Trophoblast cell (in vitro differentiated cells and primary cell): ENCODE data around the gene QRFP.

Experiments
- DNase-seq, 2 donors: peaks; one replicate each; pipeline ENCODE4 v3.0.0-alpha.2; 2016
- H2AFZ ChIP-seq: 2 replicates; pipeline ENCODE4 v1.6.1; 2013; ENCODE audit warnings: low read length, moderate library complexity, mild to moderate bottlenecking; ENCODE audit not compliant: insufficient read depth, poor library complexity
- H2AK5ac ChIP-seq: 2 replicates; pipeline ENCODE4 v1.6.1; 2013; ENCODE audit warnings: mild to moderate bottlenecking, low read length
- H2BK120ac ChIP-seq: 2 replicates; pipeline ENCODE4 v1.6.1; 2013; ENCODE audit warnings: low read length, mild to moderate bottlenecking, moderate library complexity; ENCODE audit not compliant: insufficient read depth, poor library complexity
- H2BK12ac ChIP-seq: 2 replicates; pipeline ENCODE4 v1.6.1; 2013; ENCODE audit warnings: mild to moderate bottlenecking, low read length, moderate library complexity
- H2BK5ac ChIP-seq: 2 replicates; pipeline ENCODE4 v1.6.1; 2013; ENCODE audit warnings: low read length, low read depth, moderate library complexity, mild to moderate bottlenecking; ENCODE audit not compliant: poor library complexity
- H3K14ac ChIP-seq: 2 replicates; pipeline ENCODE4 v1.6.1; 2013; ENCODE audit warnings: mild to moderate bottlenecking, low read length
- H3K18ac ChIP-seq: 2 replicates; pipeline ENCODE4 v1.6.1; 2013; ENCODE audit warnings: mild to moderate bottlenecking, low read length
- H3K23ac ChIP-seq: 2 replicates; pipeline ENCODE4 v1.6.1; 2013; ENCODE audit warnings: low read length
- H3K27ac ChIP-seq: 2 replicates; pipeline ENCODE4 v1.5.1; 2013; ENCODE audit warnings: low read depth, mild to moderate bottlenecking, inconsistent platforms, low read length, moderate library complexity
- H3K27me3 ChIP-seq: 2 replicates; pipeline ENCODE4 v1.6.1; 2013; ENCODE audit warnings: inconsistent platforms, mild to moderate bottlenecking, low read length, moderate library complexity; ENCODE audit not compliant: insufficient read depth
- H3K36me3 ChIP-seq, 2 experiments: 1 replicate in 1 of 2; 2 replicates in 1 of 2; pipeline ENCODE4 v1.6.1; 2013; ENCODE audit warnings: low read length in 2 of 2, mild to moderate bottlenecking in 2 of 2, moderate library complexity in 1 of 2; ENCODE audit not compliant: insufficient read depth in 2 of 2, control insufficient read depth in 1 of 2
- H3K4ac ChIP-seq: 2 replicates; pipeline ENCODE4 v1.6.1; 2013; ENCODE audit warnings: low read depth, mild to moderate bottlenecking, low read length, moderate library complexity
- H3K4me1 ChIP-seq, 2 experiments: 1 replicate in 1 of 2; 2 replicates in 1 of 2; pipeline ENCODE4 v1.6.1; 2013; ENCODE audit warnings: low read length in 2 of 2, mild to moderate bottlenecking in 2 of 2, moderate library complexity in 1 of 2; ENCODE audit not compliant: insufficient read depth in 2 of 2, control insufficient read depth in 1 of 2
- H3K4me2 ChIP-seq: 2 replicates; pipeline ENCODE4 v1.6.1; 2013; ENCODE audit warnings: inconsistent platforms, mild to moderate bottlenecking, low read length, moderate library complexity
- H3K4me3 ChIP-seq: 2 replicates; pipeline ENCODE4 v1.5.1; 2013; ENCODE audit warnings: mild to moderate bottlenecking, low read depth, low read length, inconsistent platforms
- H3K79me1 ChIP-seq: one replicate; pipeline ENCODE4 v1.6.1; 2013; ENCODE audit warnings: low read length
- H3K79me2 ChIP-seq: 2 replicates; pipeline ENCODE4 v1.6.1; 2013; ENCODE audit warnings: low read length, mild to moderate bottlenecking; ENCODE audit not compliant: control insufficient read depth, insufficient read depth, poor library complexity
- H3K9ac ChIP-seq: 2 replicates; pipeline ENCODE4 v1.6.1; 2013; ENCODE audit warnings: mild to moderate bottlenecking, low read length
- H3K9me3 ChIP-seq: 2 replicates; pipeline ENCODE4 v1.6.1; 2013; ENCODE audit warnings: low read depth, mild to moderate bottlenecking, control low read depth, inconsistent platforms, low read length; ENCODE audit not compliant: insufficient read depth
- H4K12ac ChIP-seq: 2 replicates; pipeline ENCODE4 v1.6.1; 2013; ENCODE audit warnings: low read depth, mild to moderate bottlenecking, low read length, moderate library complexity
- H4K8ac ChIP-seq: 2 replicates; pipeline ENCODE4 v1.6.1; 2013; ENCODE audit warnings: low read depth, mild to moderate bottlenecking, low read length, moderate library complexity
- H4K91ac ChIP-seq: one replicate; pipeline ENCODE4 v1.6.1; 2013; ENCODE audit warnings: low read depth, mild to moderate bottlenecking, low read length, moderate library complexity
- WGBS: extraction: QIAGEN DNeasy Blood & Tissue Kit; methylation state at CpG from one replicate; pipeline ENCODE4 v1.1.7; 2013; ENCODE audit warnings: missing lambda C conversion rate; ENCODE audit not compliant: insufficient read length, insufficient coverage; ENCODE audit errors: extremely low coverage; 5-methylcytosine and 5-hydroxymethylcytosine counted together

The QRFP gene

DNA sequence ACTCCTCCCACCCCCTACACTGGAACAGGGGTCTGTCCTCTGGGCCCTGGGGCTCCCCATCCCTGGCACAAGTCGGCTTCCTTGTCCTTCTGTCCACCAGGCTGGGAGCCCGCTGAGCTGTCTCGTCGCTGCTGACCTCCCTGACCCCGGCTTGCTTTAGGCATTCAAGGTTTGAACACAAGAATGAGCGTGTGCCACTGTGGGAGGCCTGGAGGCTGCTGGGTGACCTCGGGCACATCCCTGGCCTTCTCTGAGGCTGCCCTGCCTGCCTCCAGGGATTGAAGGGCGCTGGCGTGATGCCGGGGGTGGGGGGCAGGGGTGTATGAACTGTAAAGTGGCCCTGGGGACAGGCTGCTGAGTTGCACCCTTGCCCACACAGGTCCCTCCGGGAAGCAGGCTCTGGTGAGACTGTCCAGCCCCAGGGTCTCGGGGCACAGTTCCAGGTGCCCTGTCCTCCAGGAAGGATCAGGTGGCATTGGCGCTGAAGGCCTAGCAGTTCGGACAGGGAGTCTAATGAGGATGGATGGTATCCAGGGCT, 24.2 kb upstream of the QRFP start:
- Histone ChIP-seq H3K79me2 (no peaks in the 10 kb centered on the region), H3K4ac (no peak overlapping the region), H3K4me1 (peaks cover 0 to 3% of the 10 kb centered on the region in 2 experiments), H3K23ac (no peak overlapping the region), H2BK5ac (no peak overlapping the region), H3K14ac (no peak overlapping the region), H3K27ac (no peak overlapping the region), H3K9me3 (no peaks in the 10 kb centered on the region), H3K18ac (no peak overlapping the region), H2BK120ac (no peak overlapping the region), H2AK5ac (no peak overlapping the region), H3K36me3 (no peaks in the 10 kb centered on the region), H4K91ac (no peak overlapping the region), H2AFZ (no peak overlapping the region), H3K4me3 (no peak overlapping the region), H3K4me2 (no peak overlapping the region), H4K8ac (no peak overlapping the region), H3K27me3 (no peaks in the 10 kb centered on the region), H2BK12ac (no peak overlapping the region), H3K79me1 (no peaks in the 10 kb centered on the region), H4K12ac (no peak overlapping the region), H3K9ac (no peak overlapping the region)
- WGBS, result no CpG with 5 or more reads among the region's 14 CpGs
- no peak for DNase-seq

DNA sequence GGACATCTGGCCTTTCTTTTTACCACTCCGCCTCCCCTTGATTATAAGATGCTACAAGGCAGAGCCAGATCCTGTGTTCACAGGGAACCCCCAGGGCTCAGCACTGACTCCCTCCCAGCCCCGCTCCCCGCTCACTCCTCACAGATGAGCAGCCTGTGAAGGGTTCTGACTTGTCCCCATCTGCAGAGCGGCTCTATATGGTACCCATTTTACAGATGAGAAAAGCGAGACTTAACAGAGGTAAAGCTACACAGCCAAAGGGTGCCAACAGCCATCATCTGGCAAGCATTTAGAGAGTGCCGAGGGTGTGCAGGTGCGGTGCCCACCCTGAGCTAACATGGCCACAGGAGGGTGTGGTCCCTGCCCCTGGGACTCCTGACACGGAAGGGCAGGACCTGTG, 23.6 kb upstream of the QRFP start:
- no peaks in the 10 kb centered on the region for H3K9me3 ChIP-seq
- H2AK5ac ChIP-seq, result no peak overlapping the region
- DNase-seq, result no peak
- H3K27me3 ChIP-seq, result no peaks in the 10 kb centered on the region
- H4K8ac ChIP-seq, result no peak overlapping the region
- H4K12ac ChIP-seq, result no peak overlapping the region
- no peak overlapping the region for H3K23ac ChIP-seq
- H2BK12ac ChIP-seq, result no peak overlapping the region
- no peak overlapping the region for H3K18ac ChIP-seq
- no peak overlapping the region for H3K4me2 ChIP-seq
- no peak overlapping the region for H4K91ac ChIP-seq
- H3K27ac ChIP-seq, result no peak overlapping the region
- H2BK5ac ChIP-seq, result no peak overlapping the region
- H3K14ac ChIP-seq, result no peak overlapping the region
- no peak overlapping the region for H3K9ac ChIP-seq
- H3K4me3 ChIP-seq, result no peak overlapping the region
- peaks cover 0 to 3% of the 10 kb centered on the region in 2 experiments for H3K4me1 ChIP-seq
- no peak overlapping the region for H2BK120ac ChIP-seq
- H3K79me2 ChIP-seq, result no peaks in the 10 kb centered on the region
- WGBS, result no CpG with 5 or more reads among the region's 8 CpGs
- no peak overlapping the region for H2AFZ ChIP-seq
- H3K4ac ChIP-seq, result no peak overlapping the region
- no peaks in the 10 kb centered on the region for H3K36me3 ChIP-seq
- H3K79me1 ChIP-seq, result no peaks in the 10 kb centered on the region

DNA sequence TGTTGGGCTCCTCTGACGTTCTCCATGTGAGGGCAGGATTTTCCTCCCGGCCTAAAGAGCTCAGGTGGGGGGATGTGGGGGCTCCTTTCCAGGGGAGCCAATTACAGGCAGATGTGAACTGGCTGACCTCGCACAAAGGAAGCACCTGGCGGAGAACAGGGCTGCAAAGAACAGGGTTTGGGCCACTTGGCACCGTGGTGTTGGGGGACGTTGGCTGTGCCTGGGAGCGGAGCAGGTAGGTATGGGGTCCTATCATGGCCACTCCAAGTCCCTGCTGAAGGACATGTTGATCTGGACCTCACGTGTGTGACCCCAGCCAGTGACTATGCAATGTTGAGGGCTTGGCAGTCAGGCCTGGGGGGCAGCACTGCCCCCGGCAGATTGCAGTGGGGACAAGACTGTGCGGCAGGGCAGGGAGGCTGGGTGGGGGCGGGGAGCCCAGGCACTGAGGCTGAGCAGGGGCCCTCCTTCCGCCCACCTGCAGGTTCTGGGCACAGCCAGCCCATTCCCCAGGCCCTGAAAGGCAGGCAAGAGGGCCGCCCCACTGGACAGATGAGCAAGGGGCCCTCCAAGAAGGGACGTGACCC, 23.0 kb upstream of the QRFP start:
- H2AK5ac ChIP-seq, result no peak overlapping the region
- H3K4me3 ChIP-seq, result no peak overlapping the region
- H4K12ac ChIP-seq, result no peak overlapping the region
- H2BK5ac ChIP-seq, result no peak overlapping the region
- H3K27me3 ChIP-seq, result no peaks in the 10 kb centered on the region
- no peaks in the 10 kb centered on the region for H3K36me3 ChIP-seq
- H3K79me1 ChIP-seq, result no peaks in the 10 kb centered on the region
- no CpG with 5 or more reads among the region's 14 CpGs for WGBS
- H2BK12ac ChIP-seq, result no peak overlapping the region
- H2BK120ac ChIP-seq, result no peak overlapping the region
- H3K79me2 ChIP-seq, result no peaks in the 10 kb centered on the region
- no peak overlapping the region for H4K91ac ChIP-seq
- no peak overlapping the region for H3K27ac ChIP-seq
- no peak overlapping the region for H3K14ac ChIP-seq
- H3K9me3 ChIP-seq, result no peaks in the 10 kb centered on the region
- no peak overlapping the region for H4K8ac ChIP-seq
- no peak overlapping the region for H3K4me2 ChIP-seq
- DNase-seq, result no peak
- no peak overlapping the region for H3K23ac ChIP-seq
- peaks cover 0 to 3% of the 10 kb centered on the region in 2 experiments for H3K4me1 ChIP-seq
- no peak overlapping the region for H3K4ac ChIP-seq
- no peak overlapping the region for H3K9ac ChIP-seq
- no peak overlapping the region for H2AFZ ChIP-seq
- no peak overlapping the region for H3K18ac ChIP-seq

DNA sequence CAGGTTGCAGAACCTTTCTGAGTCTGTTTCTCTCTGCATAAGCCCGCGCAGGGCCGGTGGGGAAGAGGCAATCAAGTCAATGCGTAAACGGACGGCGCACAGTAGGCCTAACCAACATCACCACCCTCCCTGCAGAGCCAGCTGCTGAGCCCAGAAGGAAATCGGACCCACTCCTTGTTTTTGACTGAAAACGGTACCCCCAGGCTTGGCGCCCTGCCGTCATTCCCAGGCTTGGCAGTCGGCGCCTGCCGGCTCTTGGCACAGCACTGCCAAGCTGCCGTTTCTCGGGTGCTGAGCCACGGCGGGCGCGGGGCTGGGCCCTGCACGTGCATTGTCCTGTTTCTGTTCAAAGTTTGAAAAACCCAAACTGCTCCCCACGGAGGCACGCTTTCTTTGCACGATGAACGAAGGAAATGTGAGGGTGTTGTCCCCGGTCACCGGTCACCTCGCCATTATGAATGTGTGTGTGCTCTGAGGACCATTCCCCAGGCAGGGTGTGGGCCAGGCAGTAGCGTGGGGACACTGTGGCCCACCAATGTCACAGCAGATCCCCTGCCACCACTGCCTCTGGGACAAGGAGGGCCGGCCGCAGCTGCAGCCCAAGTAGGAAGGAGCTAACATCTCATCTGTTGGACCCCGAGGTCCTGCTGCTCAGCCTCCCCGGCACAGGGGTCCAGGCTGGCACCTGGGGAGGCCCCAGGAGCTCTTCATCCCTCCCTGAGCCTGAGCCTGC, 22.4 kb upstream of the QRFP start:
- no peak overlapping the region for H3K4ac ChIP-seq
- no peak overlapping the region for H4K12ac ChIP-seq
- H3K14ac ChIP-seq, result no peak overlapping the region
- no peak overlapping the region for H3K9ac ChIP-seq
- no peak overlapping the region for H2BK120ac ChIP-seq
- no peak overlapping the region for H2AK5ac ChIP-seq
- WGBS, result no CpG with 5 or more reads among the region's 33 CpGs
- peaks cover 0 to 3% of the 10 kb centered on the region in 2 experiments for H3K4me1 ChIP-seq
- no peaks in the 10 kb centered on the region for H3K79me1 ChIP-seq
- no peak overlapping the region for H3K4me2 ChIP-seq
- H4K8ac ChIP-seq, result no peak overlapping the region
- no peak overlapping the region for H4K91ac ChIP-seq
- no peaks in the 10 kb centered on the region for H3K36me3 ChIP-seq
- H3K27me3 ChIP-seq, result no peaks in the 10 kb centered on the region
- no peaks in the 10 kb centered on the region for H3K79me2 ChIP-seq
- no peak overlapping the region for H3K27ac ChIP-seq
- no peak overlapping the region for H2BK5ac ChIP-seq
- H3K18ac ChIP-seq, result no peak overlapping the region
- H3K9me3 ChIP-seq, result no peaks in the 10 kb centered on the region
- H2AFZ ChIP-seq, result no peak overlapping the region
- H3K4me3 ChIP-seq, result no peak overlapping the region
- no peak overlapping the region for H3K23ac ChIP-seq
- no peak for DNase-seq
- no peak overlapping the region for H2BK12ac ChIP-seq
